Spleen (tissue), 11 donors: ENCODE results near the gene PNO1. TPM values are rescaled to one million over a fixed set of nuclear protein-coding genes. Genes with fewer than 3 reads are reported as not detected.

Experiments
- DNase-seq: peaks from one replicate; pipeline ENCODE4 v3.0.0-alpha.2; 2020
- H3K27ac ChIP-seq, 8 donors: fragments of 200-600 bp; sonication (generic) in 7 of 8; 1 replicate in 4 of 8; 2 replicates in 4 of 8; pipeline versions ENCODE4 v1.5.0 to v1.8.0; 2016 to 2021; ENCODE audit warnings: inconsistent platforms in 4 of 8, mild to moderate bottlenecking in 4 of 8, moderate library complexity in 1 of 8
- H3K27me3 ChIP-seq, 7 donors: fragments of 200-600 bp; sonication (generic) in 6 of 7; replicated peaks in 1 of 7; 1 replicate in 4 of 7; 2 replicates in 3 of 7; pipeline versions ENCODE4 v1.5.0 to v1.8.0; 2016 to 2021; ENCODE audit warnings: inconsistent platforms in 3 of 7, mild to moderate bottlenecking in 1 of 7
- H3K36me3 ChIP-seq, 6 donors: fragments of 200-600 bp; sonication (generic) in 5 of 6; 1 replicate in 4 of 6; 2 replicates in 2 of 6; pipeline versions ENCODE4 v1.5.0 to v1.8.0; 2016 to 2021; ENCODE audit warnings: inconsistent platforms in 2 of 6
- H3K4me1 ChIP-seq, 6 donors: fragments of 200-600 bp; sonication (generic) in 5 of 6; 1 replicate in 3 of 6; 2 replicates in 3 of 6; pipeline versions ENCODE4 v1.5.0 to v1.8.0; 2016 to 2021; ENCODE audit warnings: inconsistent platforms in 3 of 6
- H3K4me3 ChIP-seq, 8 donors: fragments of 200-600 bp; sonication (generic) in 7 of 8; 1 replicate in 4 of 8; 2 replicates in 4 of 8; pipeline versions ENCODE4 v1.5.0 to v1.8.0; 2016 to 2021; ENCODE audit warnings: inconsistent platforms in 4 of 8, mild to moderate bottlenecking in 4 of 8, moderate library complexity in 2 of 8
- H3K9me3 ChIP-seq, 8 donors: fragments of 200-600 bp; sonication (generic) in 7 of 8; 1 replicate in 4 of 8; 2 replicates in 4 of 8; pipeline versions ENCODE4 v1.5.0 to v1.8.0; 2016 to 2021; ENCODE audit warnings: inconsistent platforms in 4 of 8
- POLR2A ChIP-seq, 3 donors: fragments of 450-650 bp; IDR thresholded peaks; one replicate each; pipeline ENCODE4 v1.5.1; 2017; ENCODE audit warnings: antibody characterized with exemption in 3 of 3, mild to moderate bottlenecking in 1 of 3
- POLR2AphosphoS5 ChIP-seq, 3 donors: sonication (generic); formaldehyde crosslinking; IDR thresholded peaks; one replicate each; pipeline ENCODE4 v1.5.1; 2017; ENCODE audit warnings: antibody characterized with exemption in 3 of 3
- WGBS, 5 donors: extraction: QIAGEN DNeasy Blood & Tissue Kit in 3 of 5; methylation state at CpG; one replicate each; pipeline versions ENCODE4 v1.1.5 to v1.1.7; 2013 to 2018; 5-methylcytosine and 5-hydroxymethylcytosine counted together
- intact Hi-C: fragments of 100-400 bp; cut with DNase I; formaldehyde crosslinking; loops from one replicate; pipeline ENCODE4 v1.15.0; 2023; ENCODE audit warnings: low total_unique reads
- polyA plus RNA-seq, 3 donors: library from polyadenylated mRNA; stranded (reverse); fragments of 200-250 nt; gene quantifications; one replicate each; pipeline ENCODE4 v1.2.1, GENCODE V29; 2013
- total RNA-seq, 7 donors: library from RNA; depleted of rRNA in 3 of 7; stranded (reverse); fragments of >200 nt in 3 of 7; fragmentation: NEBNext Ultra II Directional in 4 of 7; extraction: Animal tissue kit (Norgen Biotek cat#: 25700) in 4 of 7; gene quantifications; one replicate each; pipeline versions ENCODE4 v1.1.0 to v1.2.1, GENCODE V29; 2016 to 2021
- TF ChIP-seq, protein P1 (sequence below), 11 experiments: fragments of 200-600 bp in 7 of 11; fragments of 450-650 bp in 4 of 11; sonication (generic) in 4 of 11; IDR thresholded peaks in 8 of 11; conservative IDR thresholded peaks in 3 of 11; 1 replicate in 7 of 11; 2 replicates in 4 of 11; pipeline versions ENCODE4 v1.4.0 to v1.8.0; 2016 to 2021; ENCODE audit warnings: antibody characterized with exemption in 11 of 11, inconsistent platforms in 4 of 11, mild to moderate bottlenecking in 1 of 11
- donor health status: healthy with polysubstance abuse.
- donor health status: DM: no; HTN: no; CAD: no; lungs with moderate emphysema.
- donor health status: DM: no; HTN: no; CAD: no.
- donor health status: Bipolar disorder and iron deficiency.
- donor health status: healthy.
- donor health status: DM: no; HTN: no; CAD: no.
- donor health status: DM: yes; HTN: yes; CAD: no.

The PNO1 gene
- total and polyA plus RNA-seq, 10 donors = 5.4 to 13.5 (median 10.7) TPM

DNA sequence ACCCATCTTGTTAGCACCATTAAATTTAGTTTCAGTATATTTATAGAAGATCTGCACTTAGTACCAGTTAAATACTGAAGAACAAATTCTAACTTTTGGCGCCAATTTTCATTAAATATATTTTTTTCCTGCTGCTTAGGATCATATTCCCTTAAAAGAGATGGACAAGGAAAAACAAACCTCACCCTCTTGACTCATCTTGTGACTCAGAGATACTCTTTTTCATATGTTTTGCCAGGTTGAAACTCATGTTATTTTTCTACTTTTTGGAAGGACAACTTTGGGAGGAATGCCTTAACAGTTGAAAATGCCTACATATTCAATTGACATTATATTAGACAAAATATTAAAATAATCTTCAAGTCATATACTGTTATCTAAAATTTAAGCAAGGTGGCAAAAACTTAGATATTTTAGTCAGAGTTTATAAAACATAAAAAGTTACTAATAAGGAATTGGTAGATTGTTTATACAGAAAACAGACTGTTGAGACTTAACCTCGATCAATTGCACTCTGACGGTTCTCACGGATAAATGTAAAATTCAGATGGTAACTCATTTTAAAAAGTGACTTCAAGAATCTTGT lies 36.2 kb downstream of the PNO1 start:
- Histone ChIP-seq H3K27ac (no peak overlapping the region), H3K36me3 (no peaks in the 10 kb centered on the region), H3K4me1 (peaks cover 20 to 97% (median 60%) of the 10 kb centered on the region in 6 donors), H3K4me3 (no peak overlapping the region), H3K9me3 (no peaks in the 10 kb centered on the region), H3K27me3 (no peaks in the 10 kb centered on the region)
- TF ChIP-seq POLR2A (IDR thresholded peaks at IDR 0.05) = no peak
- TF ChIP-seq, protein P1, sequence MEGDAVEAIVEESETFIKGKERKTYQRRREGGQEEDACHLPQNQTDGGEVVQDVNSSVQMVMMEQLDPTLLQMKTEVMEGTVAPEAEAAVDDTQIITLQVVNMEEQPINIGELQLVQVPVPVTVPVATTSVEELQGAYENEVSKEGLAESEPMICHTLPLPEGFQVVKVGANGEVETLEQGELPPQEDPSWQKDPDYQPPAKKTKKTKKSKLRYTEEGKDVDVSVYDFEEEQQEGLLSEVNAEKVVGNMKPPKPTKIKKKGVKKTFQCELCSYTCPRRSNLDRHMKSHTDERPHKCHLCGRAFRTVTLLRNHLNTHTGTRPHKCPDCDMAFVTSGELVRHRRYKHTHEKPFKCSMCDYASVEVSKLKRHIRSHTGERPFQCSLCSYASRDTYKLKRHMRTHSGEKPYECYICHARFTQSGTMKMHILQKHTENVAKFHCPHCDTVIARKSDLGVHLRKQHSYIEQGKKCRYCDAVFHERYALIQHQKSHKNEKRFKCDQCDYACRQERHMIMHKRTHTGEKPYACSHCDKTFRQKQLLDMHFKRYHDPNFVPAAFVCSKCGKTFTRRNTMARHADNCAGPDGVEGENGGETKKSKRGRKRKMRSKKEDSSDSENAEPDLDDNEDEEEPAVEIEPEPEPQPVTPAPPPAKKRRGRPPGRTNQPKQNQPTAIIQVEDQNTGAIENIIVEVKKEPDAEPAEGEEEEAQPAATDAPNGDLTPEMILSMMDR (IDR thresholded peaks at IDR 0.05 in 8 of 11, conservative IDR thresholded peaks at IDR 0.05 in 3 of 11) = no peak
- no peak for TF ChIP-seq POLR2AphosphoS5 (IDR thresholded peaks at IDR 0.05)
- DNase-seq = no peak
- 94 to 98% (median 96%) methylated on average over 4 of the region's 4 CpGs for WGBS, 5 donors
- intact Hi-C loops = loop anchor here (10.0 kb wide), 1 partner anchor 51 kb away; no protein-coding TSS in a partner anchor

DNA sequence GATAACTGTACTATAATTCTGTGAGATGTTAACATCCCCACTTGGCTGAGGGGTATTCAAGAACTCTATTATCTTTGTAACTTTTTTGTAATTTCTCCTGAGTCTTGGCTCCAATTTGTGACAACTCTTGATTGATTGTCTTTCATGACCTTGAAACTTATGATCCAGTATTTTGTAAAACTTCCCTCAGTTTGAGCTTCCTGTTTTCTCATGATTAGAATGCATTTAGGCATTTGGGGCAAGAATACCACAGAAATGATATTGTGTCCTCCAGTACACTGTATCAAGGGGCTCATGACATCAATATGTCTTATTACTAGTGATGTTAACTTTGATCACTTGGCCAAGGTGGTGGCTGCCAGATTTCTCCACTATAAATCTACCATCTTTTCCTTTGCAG lies 37.4 kb downstream of the PNO1 start:
- Histone ChIP-seq H3K4me3 (no peak overlapping the region), H3K9me3 (no peaks in the 10 kb centered on the region), H3K27ac (peak overlapping the region in 4 of 8 donors; percentile 6 to 37 (median 25)), H3K4me1 (peaks cover 20 to 95% (median 54%) of the 10 kb centered on the region in 6 donors), H3K36me3 (no peaks in the 10 kb centered on the region), H3K27me3 (no peaks in the 10 kb centered on the region)
- intact Hi-C loops = loop anchor here (10.0 kb wide), 1 partner anchor 50 kb away; no protein-coding TSS in a partner anchor
- DNase-seq = no peak
- no peak for TF ChIP-seq POLR2AphosphoS5 (IDR thresholded peaks at IDR 0.05)
- no peak for TF ChIP-seq POLR2A (IDR thresholded peaks at IDR 0.05)
- TF ChIP-seq, protein P1 (IDR thresholded peaks at IDR 0.05 in 8 of 11, conservative IDR thresholded peaks at IDR 0.05 in 3 of 11) = no peak

DNA sequence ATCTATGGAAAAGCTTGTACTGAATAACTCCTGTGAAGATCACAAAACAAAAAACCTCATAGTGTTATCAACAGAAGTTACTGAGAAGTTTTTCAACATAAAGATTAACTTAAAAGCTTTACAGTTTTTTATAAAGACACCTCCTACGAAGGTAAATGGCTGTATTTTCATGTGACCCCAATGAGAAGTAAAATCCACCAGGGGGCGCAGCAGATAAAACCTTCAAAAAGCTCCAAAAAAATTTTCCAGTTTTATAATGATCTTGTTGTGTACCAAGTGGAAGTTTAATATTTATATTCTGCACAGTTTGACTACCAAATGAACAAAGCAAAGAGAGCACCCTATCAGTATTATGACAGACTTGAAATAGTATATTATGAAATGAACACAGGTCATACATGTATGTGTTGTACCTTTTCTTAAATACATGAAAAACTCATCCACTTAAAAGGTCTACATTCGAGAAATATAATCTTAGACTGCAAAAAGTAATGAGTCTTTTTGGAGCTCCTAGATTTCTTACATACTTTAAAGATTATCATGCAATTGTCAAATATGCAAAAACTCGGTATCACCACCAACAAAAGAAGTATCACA lies 38.5 kb downstream of the PNO1 start:
- Histone ChIP-seq H3K9me3 (no peaks in the 10 kb centered on the region), H3K27ac (peak overlapping the region in 1 of 8 donors; percentile 0), H3K4me1 (peaks cover 16 to 95% (median 58%) of the 10 kb centered on the region in 6 donors), H3K36me3 (no peaks in the 10 kb centered on the region), H3K4me3 (no peak overlapping the region), H3K27me3 (no peaks in the 10 kb centered on the region)
- no peak for DNase-seq
- intact Hi-C loops = loop anchor here (10.0 kb wide), 1 partner anchor 49 kb away; no protein-coding TSS in a partner anchor
- TF ChIP-seq, protein P1 (IDR thresholded peaks at IDR 0.05 in 8 of 11, conservative IDR thresholded peaks at IDR 0.05 in 3 of 11) = peak in 9 of 11 experiments; percentile 17 to 83 (median 63)
- TF ChIP-seq POLR2AphosphoS5 (IDR thresholded peaks at IDR 0.05) (no peak), POLR2A (IDR thresholded peaks at IDR 0.05) (no peak)
- WGBS, 5 donors = 44 to 69% (median 50%) methylated on average over 4 of the region's 4 CpGs

DNA sequence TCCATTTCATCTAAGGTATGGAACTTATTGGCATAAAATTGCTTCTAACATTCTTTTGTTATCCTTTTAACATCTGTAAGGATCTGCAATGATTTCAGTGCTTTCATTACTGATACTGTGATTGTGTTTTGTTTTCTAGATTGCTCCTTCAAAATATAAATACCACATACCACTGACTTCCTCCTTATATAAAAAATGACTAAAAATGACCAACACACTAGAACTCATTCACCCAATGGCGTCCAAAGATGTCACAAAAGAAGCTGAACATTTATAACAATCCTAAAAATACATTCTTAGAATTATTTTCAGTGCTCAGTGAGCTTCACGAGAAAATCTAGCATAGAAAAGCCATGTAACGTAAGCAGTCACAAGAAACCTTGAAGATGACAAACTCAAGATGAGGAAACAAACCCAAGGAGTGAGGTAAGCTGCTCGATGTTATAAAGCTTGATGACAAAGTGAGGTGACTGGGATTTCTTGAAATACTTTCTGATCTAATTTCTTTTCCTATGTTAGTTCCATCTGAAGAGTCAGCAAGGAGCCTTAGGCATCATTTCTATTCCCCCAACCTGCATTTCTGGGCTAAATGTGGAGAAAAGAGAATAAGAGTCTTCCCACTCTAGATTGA lies 42.6 kb downstream of the PNO1 start:
- intact Hi-C loops = no loop called here
- Histone ChIP-seq H3K27ac (peak overlapping the region in 4 of 8 donors; percentile 4 to 45 (median 12)), H3K27me3 (no peaks in the 10 kb centered on the region), H3K36me3 (peaks cover 0 to 9% (median 0%) of the 10 kb centered on the region in 6 donors), H3K9me3 (no peaks in the 10 kb centered on the region), H3K4me1 (peaks cover 16 to 94% (median 55%) of the 10 kb centered on the region in 6 donors), H3K4me3 (no peak overlapping the region)
- DNase-seq = no peak
- WGBS, 5 donors = 50 to 68% (median 63%) methylated on average over 4 of the region's 4 CpGs
- TF ChIP-seq POLR2A (IDR thresholded peaks at IDR 0.05) (no peak), POLR2AphosphoS5 (IDR thresholded peaks at IDR 0.05) (no peak)
- TF ChIP-seq, protein P1 (IDR thresholded peaks at IDR 0.05 in 8 of 11, conservative IDR thresholded peaks at IDR 0.05 in 3 of 11) = no peak
